ENCODE data around the gene CAD. TPM values are rescaled to one million over a fixed set of nuclear protein-coding genes. Genes with fewer than 3 reads are reported as not detected.

Gene CAD
- total RNA-seq, 2 donors from 2014 or later, result 120 to 127 TPM

DNA sequence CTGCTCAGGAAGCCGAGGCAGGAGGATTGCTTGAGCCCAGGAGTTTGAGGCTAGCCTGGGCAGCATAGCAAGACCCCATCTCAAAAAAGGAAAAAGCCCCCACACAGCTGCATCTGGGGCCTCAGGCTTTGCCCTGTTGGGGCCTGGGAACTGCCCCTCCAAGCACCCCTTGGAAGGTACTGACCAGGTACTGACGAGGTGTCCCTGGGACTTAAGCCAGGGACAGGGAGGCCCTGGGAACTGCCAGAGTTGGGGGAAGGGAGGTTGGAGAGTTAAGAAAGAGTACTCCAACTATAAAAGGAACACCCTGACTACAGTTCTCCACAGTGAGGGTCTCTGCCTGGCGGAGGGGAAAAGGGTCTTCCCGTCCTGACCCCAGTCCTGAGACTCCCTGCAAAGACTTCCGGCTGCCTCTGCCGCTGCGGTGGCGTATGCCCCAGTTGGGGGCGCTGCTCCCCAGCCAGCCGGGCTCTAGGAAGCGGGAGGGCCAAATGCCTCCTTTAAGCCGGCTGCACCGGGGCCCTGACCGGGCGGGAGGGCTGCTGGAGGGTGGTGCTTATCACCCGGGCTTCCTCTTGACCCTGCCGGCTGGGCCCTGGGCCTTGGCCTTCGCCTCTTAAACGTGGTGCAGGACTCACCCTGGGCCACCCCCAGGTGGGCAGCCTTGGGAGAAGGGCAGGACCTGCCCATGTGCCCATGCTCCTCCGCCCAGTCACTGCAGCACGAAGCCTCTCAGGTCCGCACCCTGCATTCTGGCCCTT is 32.9 kb downstream of the CAD start:
- no peaks in the 10 kb centered on the region for H3K9me3 Mint-ChIP-seq
- H3K4me1 Mint-ChIP-seq, result peaks cover 4% of the 10 kb centered on the region
- H3K36me3 Mint-ChIP-seq (ENCODE audit: low read depth), result no peaks in the 10 kb centered on the region
- peak; percentile 98 for TF ChIP-seq CTCF (conservative IDR thresholded peaks at IDR 0.05)
- DNase-seq, result peak; percentile 96
- Histone ChIP-seq H3K4me1 (ENCODE audit: control insufficient read depth, insufficient read depth, low read length) (peaks cover 6% of the 10 kb centered on the region), H3K9ac (ENCODE audit: extremely low read depth, low read length, poor library complexity, severe bottlenecking) (no peak overlapping the region), H3K9me3 (ENCODE audit: control insufficient read depth, low read length) (no peaks in the 10 kb centered on the region), H3K36me3 (ENCODE audit: control insufficient read depth, insufficient read depth, low read length) (peaks cover 2% of the 10 kb centered on the region), H3K27ac (ENCODE audit: low read depth, low read length) (no peak overlapping the region), H3K4me3 (ENCODE audit: low read length) (no peak overlapping the region), H3K27me3 (ENCODE audit: control insufficient read depth, insufficient read depth, low read length, poor library complexity, severe bottlenecking) (no peaks in the 10 kb centered on the region)
- no peak overlapping the region for H3K4me3 Mint-ChIP-seq
- no peak overlapping the region for H3K27ac Mint-ChIP-seq
- H3K27me3 Mint-ChIP-seq (ENCODE audit: insufficient read depth), result peaks cover 20% of the 10 kb centered on the region
- WGBS, 2 experiments (ENCODE audit: insufficient coverage in 1 of 2, insufficient read length in 1 of 2), result 22 to 31% methylated on average over 10 to 22 of the region's 22 CpGs

- H3K27ac Mint-ChIP-seq, result no peak overlapping the region
- H3K4me3 ChIP-seq (ENCODE audit: low read length), result no peak overlapping the region
Measured at GRCh38 chr2:27250652-27251379, 33.6 kb downstream of the CAD start.

GRCh38 chr2:27251766-27252165 is 34.6 kb downstream of the CAD start:
- no peaks in the 10 kb centered on the region for H3K36me3 Mint-ChIP-seq (ENCODE audit: low read depth)
- peaks cover 9% of the 10 kb centered on the region for H3K27me3 ChIP-seq (ENCODE audit: control insufficient read depth, insufficient read depth, low read length, poor library complexity, severe bottlenecking)
- no peaks in the 10 kb centered on the region for H3K9me3 Mint-ChIP-seq
- no peak overlapping the region for H3K27ac Mint-ChIP-seq
- H3K36me3 ChIP-seq (ENCODE audit: control insufficient read depth, insufficient read depth, low read length), result no peaks in the 10 kb centered on the region
- H3K4me3 Mint-ChIP-seq, result no peak overlapping the region
- peaks cover 33% of the 10 kb centered on the region for H3K27me3 Mint-ChIP-seq (ENCODE audit: insufficient read depth)
- H3K4me3 ChIP-seq (ENCODE audit: low read length), result no peak overlapping the region
- no peaks in the 10 kb centered on the region for H3K9me3 ChIP-seq (ENCODE audit: control insufficient read depth, low read length)
- H3K27ac ChIP-seq (ENCODE audit: low read depth, low read length), result no peak overlapping the region
- TF ChIP-seq CTCF (conservative IDR thresholded peaks at IDR 0.05), result no peak
- WGBS, 2 experiments (ENCODE audit: insufficient coverage in 1 of 2, insufficient read length in 1 of 2), result 80 to 85% methylated on average over 9 to 13 of the region's 13 CpGs
- no peak overlapping the region for H3K9ac ChIP-seq (ENCODE audit: extremely low read depth, low read length, poor library complexity, severe bottlenecking)
- H3K4me1 Mint-ChIP-seq, result peaks cover 4% of the 10 kb centered on the region
- H3K4me1 ChIP-seq (ENCODE audit: control insufficient read depth, insufficient read depth, low read length), result peaks cover 6% of the 10 kb centered on the region
- no peak for DNase-seq

More at GRCh38 chr2:27250652-27251379, 33.6 kb downstream of the CAD start:
- no peak for TF ChIP-seq CTCF (conservative IDR thresholded peaks at IDR 0.05)
- Mint-ChIP-seq H3K36me3 (ENCODE audit: low read depth) (no peaks in the 10 kb centered on the region), H3K4me3 (no peak overlapping the region), H3K9me3 (no peaks in the 10 kb centered on the region), H3K27me3 (ENCODE audit: insufficient read depth) (peaks cover 25% of the 10 kb centered on the region), H3K4me1 (peaks cover 4% of the 10 kb centered on the region)
- Histone ChIP-seq H3K4me1 (ENCODE audit: control insufficient read depth, insufficient read depth, low read length) (peaks cover 6% of the 10 kb centered on the region), H3K27ac (ENCODE audit: low read depth, low read length) (no peak overlapping the region), H3K27me3 (ENCODE audit: control insufficient read depth, insufficient read depth, low read length, poor library complexity, severe bottlenecking) (no peaks in the 10 kb centered on the region), H3K9ac (ENCODE audit: extremely low read depth, low read length, poor library complexity, severe bottlenecking) (no peak overlapping the region), H3K9me3 (ENCODE audit: control insufficient read depth, low read length) (no peaks in the 10 kb centered on the region), H3K36me3 (ENCODE audit: control insufficient read depth, insufficient read depth, low read length) (no peaks in the 10 kb centered on the region)
- DNase-seq, result no peak
- 62 to 88% methylated on average over 6 to 12 of the region's 13 CpGs for WGBS, 2 experiments (ENCODE audit: insufficient coverage in 1 of 2, insufficient read length in 1 of 2)

Measured in endodermal cell (in vitro differentiated cells).